Tibial nerve (tissue), 4 donors: ENCODE data around the gene PLCG2. TPM values are rescaled to one million over a fixed set of nuclear protein-coding genes. Genes with fewer than 3 reads are reported as not detected.

Experiments used
- DNase-seq, 2 donors: peaks; one replicate each; pipeline ENCODE4 v3.0.0-alpha.2; 2019; ENCODE audit warnings: low spot score in 2 of 2
- H3K27ac ChIP-seq, 4 donors: fragments of 200-600 bp; sonication (generic) in 3 of 4; one replicate each; pipeline ENCODE4 v1.5.1; 2017 to 2019; ENCODE audit warnings: mild to moderate bottlenecking in 1 of 4
- H3K27me3 ChIP-seq, 2 donors: fragments of 200-600 bp; sonication (generic) in 1 of 2; one replicate each; pipeline versions ENCODE4 v1.5.1 to v1.6.0; 2017 to 2019
- H3K36me3 ChIP-seq, 3 donors: fragments of 200-600 bp; sonication (generic); one replicate each; pipeline ENCODE4 v1.5.1; 2018 to 2019
- H3K4me1 ChIP-seq, 4 donors: fragments of 200-600 bp; sonication (generic) in 3 of 4; one replicate each; pipeline ENCODE4 v1.5.1; 2017 to 2019
- H3K4me3 ChIP-seq, 4 donors: fragments of 200-600 bp; sonication (generic) in 3 of 4; one replicate each; pipeline ENCODE4 v1.5.1; 2017 to 2019; ENCODE audit warnings: mild to moderate bottlenecking in 1 of 4, moderate library complexity in 1 of 4
- H3K9me3 ChIP-seq, 4 donors: fragments of 200-600 bp; sonication (generic) in 3 of 4; one replicate each; pipeline ENCODE4 v1.5.1; 2017 to 2019
- EP300 ChIP-seq, 2 donors: sonication (generic); formaldehyde crosslinking; IDR thresholded peaks; one replicate each; pipeline ENCODE4 v1.6.1; 2017; ENCODE audit warnings: antibody characterized with exemption in 2 of 2, mild to moderate bottlenecking in 1 of 2
- POLR2A ChIP-seq, 2 donors: fragments of 450-650 bp; IDR thresholded peaks; one replicate each; pipeline ENCODE4 v1.6.1; 2017; ENCODE audit warnings: antibody characterized with exemption in 2 of 2, mild to moderate bottlenecking in 2 of 2, moderate library complexity in 2 of 2
- WGBS, 2 donors: methylation state at CpG; one replicate each; pipeline ENCODE4 v1.1.5; 2018; 5-methylcytosine and 5-hydroxymethylcytosine counted together
- total RNA-seq, 4 donors: library from RNA; depleted of rRNA; stranded (reverse); fragments of >200 nt; gene quantifications; one replicate each; pipeline ENCODE4 v1.1.0, GENCODE V29; 2016
- TF ChIP-seq, protein P1 (sequence below), 5 experiments: fragments of 200-600 bp in 3 of 5; fragments of 450-650 bp in 2 of 5; sonication (generic) in 3 of 5; IDR thresholded peaks; one replicate each; pipeline ENCODE4 v1.5.1; 2016 to 2019; ENCODE audit warnings: antibody characterized with exemption in 5 of 5, mild to moderate bottlenecking in 3 of 5, moderate library complexity in 2 of 5

The PLCG2 gene
- total RNA-seq, 4 donors from 2014 or later: 13.0 to 28.5 (median 18.9) TPM

DNA sequence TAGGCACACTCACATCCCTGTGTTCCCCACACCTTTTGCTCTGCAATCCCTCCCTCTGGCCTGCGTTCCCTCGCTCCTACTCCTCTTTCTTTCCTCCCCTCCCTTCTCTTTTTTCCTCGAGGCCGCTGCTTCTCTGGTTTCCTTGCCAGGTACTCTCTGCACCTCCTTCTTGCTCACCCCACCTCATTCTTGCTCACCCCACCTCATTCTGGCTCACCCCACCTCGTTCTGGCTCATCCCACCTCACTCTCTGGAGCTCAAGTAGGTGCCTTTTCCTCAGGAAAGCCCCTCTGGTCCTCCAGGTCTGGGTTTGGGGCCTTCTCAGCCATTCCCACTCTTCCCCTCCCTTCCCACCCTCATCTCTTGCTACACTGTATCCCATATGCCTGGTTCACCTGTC lies 103.5 kb downstream of the PLCG2 start:
- Histone ChIP-seq H3K27me3 (no peaks in the 10 kb centered on the region), H3K36me3 (no peaks in the 10 kb centered on the region), H3K9me3 (no peaks in the 10 kb centered on the region), H3K4me1 (no peaks in the 10 kb centered on the region), H3K27ac (no peak overlapping the region), H3K4me3 (no peak overlapping the region)
- TF ChIP-seq EP300 (IDR thresholded peaks at IDR 0.05): no peak
- TF ChIP-seq, protein P1, sequence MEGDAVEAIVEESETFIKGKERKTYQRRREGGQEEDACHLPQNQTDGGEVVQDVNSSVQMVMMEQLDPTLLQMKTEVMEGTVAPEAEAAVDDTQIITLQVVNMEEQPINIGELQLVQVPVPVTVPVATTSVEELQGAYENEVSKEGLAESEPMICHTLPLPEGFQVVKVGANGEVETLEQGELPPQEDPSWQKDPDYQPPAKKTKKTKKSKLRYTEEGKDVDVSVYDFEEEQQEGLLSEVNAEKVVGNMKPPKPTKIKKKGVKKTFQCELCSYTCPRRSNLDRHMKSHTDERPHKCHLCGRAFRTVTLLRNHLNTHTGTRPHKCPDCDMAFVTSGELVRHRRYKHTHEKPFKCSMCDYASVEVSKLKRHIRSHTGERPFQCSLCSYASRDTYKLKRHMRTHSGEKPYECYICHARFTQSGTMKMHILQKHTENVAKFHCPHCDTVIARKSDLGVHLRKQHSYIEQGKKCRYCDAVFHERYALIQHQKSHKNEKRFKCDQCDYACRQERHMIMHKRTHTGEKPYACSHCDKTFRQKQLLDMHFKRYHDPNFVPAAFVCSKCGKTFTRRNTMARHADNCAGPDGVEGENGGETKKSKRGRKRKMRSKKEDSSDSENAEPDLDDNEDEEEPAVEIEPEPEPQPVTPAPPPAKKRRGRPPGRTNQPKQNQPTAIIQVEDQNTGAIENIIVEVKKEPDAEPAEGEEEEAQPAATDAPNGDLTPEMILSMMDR (IDR thresholded peaks at IDR 0.05): no peak
- TF ChIP-seq POLR2A (IDR thresholded peaks at IDR 0.05): no peak
- DNase-seq: no peak
- WGBS, 2 donors: 80 to 84% methylated on average over 5 of the region's 5 CpGs

DNA sequence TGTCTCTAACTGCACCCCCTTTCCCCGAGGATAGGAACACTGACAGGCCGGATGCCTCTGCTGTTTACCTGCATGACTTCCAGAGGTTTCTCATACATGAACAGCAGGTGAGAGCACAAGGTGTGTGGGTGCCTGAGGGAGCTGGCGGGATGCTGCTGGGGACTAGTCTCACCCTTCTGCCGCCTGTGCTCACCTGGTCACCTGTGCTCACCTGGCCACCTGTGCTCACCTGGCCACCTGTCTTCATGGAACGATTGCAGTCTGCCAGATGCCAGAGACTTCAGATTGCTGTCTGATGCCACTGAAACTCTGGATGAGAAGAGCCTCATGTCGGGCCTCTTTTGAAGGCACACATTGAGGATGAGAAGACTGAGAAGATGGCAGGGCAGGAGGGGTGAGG lies 104.1 kb downstream of the PLCG2 start:
- H3K4me3 ChIP-seq: no peak overlapping the region
- no peaks in the 10 kb centered on the region for H3K4me1 ChIP-seq
- no peaks in the 10 kb centered on the region for H3K27me3 ChIP-seq
- DNase-seq: no peak
- H3K9me3 ChIP-seq: no peaks in the 10 kb centered on the region
- no peak overlapping the region for H3K27ac ChIP-seq
- H3K36me3 ChIP-seq: no peaks in the 10 kb centered on the region
- TF ChIP-seq, protein P1 (IDR thresholded peaks at IDR 0.05): no peak
- TF ChIP-seq EP300 (IDR thresholded peaks at IDR 0.05) (no peak), POLR2A (IDR thresholded peaks at IDR 0.05) (no peak)
- WGBS, 2 donors: 87 to 88% methylated on average over 6 of the region's 6 CpGs

DNA sequence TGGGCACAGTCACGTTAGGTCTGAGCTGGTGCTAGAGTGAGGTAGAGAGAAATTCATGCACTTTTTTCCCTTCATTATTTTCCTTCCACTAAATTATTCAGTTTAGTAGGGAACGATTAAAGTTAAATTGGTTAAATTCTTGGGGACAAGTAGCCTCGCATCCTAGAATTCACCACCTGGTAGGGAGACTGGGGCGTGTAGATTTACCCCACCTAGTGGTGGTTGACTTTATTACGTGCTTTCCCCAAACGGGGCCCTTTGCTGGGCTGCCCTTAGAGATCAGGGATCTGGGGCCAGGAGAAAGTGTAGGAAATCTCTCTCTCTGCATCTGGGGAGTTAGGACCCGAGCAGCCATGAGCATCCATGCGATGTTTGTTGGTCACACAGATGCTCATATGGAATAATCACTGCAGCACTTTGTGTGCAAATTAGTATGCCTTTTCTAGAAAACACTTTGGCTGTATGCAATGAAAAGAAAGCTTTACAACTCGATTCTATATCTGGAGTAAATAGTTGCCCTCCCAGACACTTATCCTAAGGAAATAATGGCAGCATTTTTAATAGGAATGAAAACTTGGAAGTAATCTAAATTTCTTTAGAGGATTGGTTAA lies 107.0 kb downstream of the PLCG2 start:
- Histone ChIP-seq H3K27ac (no peak overlapping the region), H3K9me3 (no peaks in the 10 kb centered on the region), H3K27me3 (no peaks in the 10 kb centered on the region), H3K4me3 (no peak overlapping the region), H3K4me1 (no peaks in the 10 kb centered on the region), H3K36me3 (no peaks in the 10 kb centered on the region)
- 36 to 38% methylated on average over 9 of the region's 9 CpGs for WGBS, 2 donors
- no peak for DNase-seq
- TF ChIP-seq, protein P1 (IDR thresholded peaks at IDR 0.05): peak in 4 of 5 experiments; percentile 22 to 53 (median 34)
- TF ChIP-seq EP300 (IDR thresholded peaks at IDR 0.05) (no peak), POLR2A (IDR thresholded peaks at IDR 0.05) (no peak)

DNA sequence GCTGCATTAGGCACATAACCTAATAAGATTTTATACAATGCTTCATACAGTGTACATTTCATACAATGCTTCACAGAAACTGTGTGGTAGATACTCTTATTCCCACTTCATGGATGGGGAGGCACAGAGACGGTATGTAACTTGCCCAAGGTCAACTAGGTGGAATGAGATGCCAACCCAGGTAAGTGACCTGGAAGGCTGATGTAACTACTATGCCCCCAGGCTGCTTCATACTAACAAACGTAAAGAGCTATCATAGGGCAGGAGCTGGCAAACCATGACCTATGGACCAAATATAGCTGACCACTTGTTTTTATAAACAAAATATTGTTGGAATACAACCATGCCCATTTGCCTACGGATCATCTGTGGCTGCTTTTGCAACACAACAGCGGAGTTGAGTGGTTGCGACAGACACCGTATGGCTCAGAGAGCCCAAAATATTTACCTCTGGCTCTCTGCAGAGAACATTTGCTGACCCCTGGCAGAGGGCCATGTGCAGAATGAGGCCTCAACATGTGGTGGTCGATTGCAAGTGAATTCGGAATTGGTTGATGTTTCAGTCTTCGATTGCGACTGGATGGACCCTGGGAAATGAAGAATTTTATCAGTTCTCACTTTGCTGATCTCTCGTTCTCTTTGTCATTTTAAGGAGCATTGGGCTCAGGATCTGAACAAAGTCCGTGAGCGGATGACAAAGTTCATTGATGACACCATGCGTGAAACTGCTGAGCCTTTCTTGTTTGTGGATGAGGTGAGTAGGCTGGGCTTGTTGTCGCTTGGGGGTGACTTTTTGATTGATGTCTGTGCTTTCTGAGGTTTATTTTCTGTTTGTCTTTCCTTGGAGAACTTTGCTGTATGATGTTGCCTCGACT lies 109.7 kb downstream of the PLCG2 start:
- Histone ChIP-seq H3K27ac (no peak overlapping the region), H3K4me3 (no peak overlapping the region), H3K4me1 (no peaks in the 10 kb centered on the region), H3K9me3 (no peaks in the 10 kb centered on the region), H3K27me3 (no peaks in the 10 kb centered on the region), H3K36me3 (no peaks in the 10 kb centered on the region)
- DNase-seq: no peak
- TF ChIP-seq POLR2A (IDR thresholded peaks at IDR 0.05): no peak
- TF ChIP-seq EP300 (IDR thresholded peaks at IDR 0.05): no peak
- TF ChIP-seq, protein P1 (IDR thresholded peaks at IDR 0.05): no peak
- 65 to 71% methylated on average over 16 of the region's 16 CpGs for WGBS, 2 donors

DNA sequence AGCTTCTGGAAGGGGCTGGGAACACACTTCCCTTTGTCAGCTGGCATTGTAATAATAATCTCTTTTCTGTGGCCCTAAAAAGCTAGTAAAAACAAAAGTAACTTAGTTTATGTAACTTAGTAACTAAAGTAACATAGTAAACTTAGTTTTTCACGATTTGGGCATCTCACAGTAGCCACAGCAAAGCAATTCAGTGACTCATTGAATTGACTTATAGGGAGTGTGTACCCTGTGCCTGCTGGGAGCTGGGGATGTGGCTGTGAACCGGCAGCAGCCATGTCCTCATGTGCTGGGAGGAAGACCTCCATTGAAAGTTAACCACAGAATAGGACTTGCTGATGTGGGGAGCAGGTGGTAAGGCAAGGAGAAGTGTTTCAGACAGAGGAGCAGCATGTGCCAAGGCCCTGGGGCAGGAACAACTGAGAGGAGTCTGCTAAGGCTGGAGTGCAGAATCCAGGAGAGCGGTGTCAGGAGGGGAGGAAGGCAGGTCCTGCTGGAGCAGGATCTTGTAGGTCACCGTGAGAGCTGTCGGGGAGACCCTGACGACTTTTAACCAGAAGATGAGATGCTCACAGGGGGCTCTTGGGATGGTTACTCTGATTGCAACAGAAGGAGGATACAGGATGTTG lies 112.8 kb downstream of the PLCG2 start:
- no peak overlapping the region for H3K27ac ChIP-seq
- H3K27me3 ChIP-seq: no peaks in the 10 kb centered on the region
- no peaks in the 10 kb centered on the region for H3K36me3 ChIP-seq
- 75 to 79% methylated on average over 6 of the region's 6 CpGs for whole genome bisulfite sequencing, 2 donors
- H3K4me3 ChIP-seq: no peak overlapping the region
- DNase-seq: no peak
- peaks cover 0 to 4% (median 0%) of the 10 kb centered on the region in 4 donors for H3K4me1 ChIP-seq
- no peaks in the 10 kb centered on the region for H3K9me3 ChIP-seq
- no peak for TF ChIP-seq POLR2A (IDR thresholded peaks at IDR 0.05)
- TF ChIP-seq, protein P1 (IDR thresholded peaks at IDR 0.05): no peak
- TF ChIP-seq EP300 (IDR thresholded peaks at IDR 0.05): no peak
